SH-SY5Y (cell line): ENCODE results near the gene ODAD2.

Experiments
- GATA2 ChIP-seq: IDR thresholded peaks from 2 replicates; pipeline ENCODE4 v1.6.1; 2011; ENCODE audit warnings: mild to moderate bottlenecking, low read depth, low read length
- GATA3 ChIP-seq: IDR thresholded peaks from 2 replicates; pipeline ENCODE4 v1.6.1; 2011; ENCODE audit warnings: low read depth, mild to moderate bottlenecking, low read length, moderate library complexity

Gene ODAD2

GRCh38 chr10:27998954-27999275 lies at the start of gene ODAD2:
ODAD2 (minus strand) TSS chr10:27999079; CDS start chr10:27995142, 3,937 bp downstream.
- no peak for TF ChIP-seq GATA3
- no peak for TF ChIP-seq GATA2

GRCh38 chr10:28047061-28047460 lies 48.2 kb upstream of the ODAD2 start:
- no peak for TF ChIP-seq GATA2
- no peak for TF ChIP-seq GATA3

GRCh38 chr10:28046579-28046978 lies 47.7 kb upstream of the ODAD2 start:
- TF ChIP-seq GATA2 (no peak), GATA3 (no peak)

GRCh38 chr10:28043941-28044340 lies 45.1 kb upstream of the ODAD2 start:
- TF ChIP-seq GATA3 = no peak
- TF ChIP-seq GATA2 = no peak

- TF ChIP-seq GATA2 = no peak
- TF ChIP-seq GATA3 = no peak
Measured at GRCh38 chr10:28036587-28036986, 37.7 kb upstream of the ODAD2 start.

- TF ChIP-seq GATA2 (no peak), GATA3 (no peak)
Measured at GRCh38 chr10:28020993-28021982, 22.4 kb upstream of the ODAD2 start.

GRCh38 chr10:28020080-28020860 lies 21.4 kb upstream of the ODAD2 start:
- TF ChIP-seq GATA3 = no peak
- TF ChIP-seq GATA2 = no peak

- TF ChIP-seq GATA3 = no peak
- TF ChIP-seq GATA2 = no peak
Measured at GRCh38 chr10:28014651-28015050, 15.8 kb upstream of the ODAD2 start.

- TF ChIP-seq GATA2 = no peak
- no peak for TF ChIP-seq GATA3
Measured at GRCh38 chr10:28012990-28013515, 14.2 kb upstream of the ODAD2 start.

- no peak for TF ChIP-seq GATA2
Measured at GRCh38 chr10:28010821-28011220, 11.9 kb upstream of the ODAD2 start.

GRCh38 chr10:28008054-28008453 lies 9.2 kb upstream of the ODAD2 start:
- TF ChIP-seq GATA2 (no peak), GATA3 (no peak)

- TF ChIP-seq GATA2 = no peak
- TF ChIP-seq GATA3 = no peak
Measured at GRCh38 chr10:28001353-28001752, 2.5 kb upstream of the ODAD2 start.

- TF ChIP-seq GATA3 = no peak
- no peak for TF ChIP-seq GATA2
Measured at GRCh38 chr10:27998178-27998953, 513 bp downstream of the ODAD2 start.

- TF ChIP-seq GATA2 (no peak), GATA3 (no peak)
Measured at GRCh38 chr10:27997865-27998177, 1.1 kb downstream of the ODAD2 start.

GRCh38 chr10:27995311-27995710 lies 3.6 kb downstream of the ODAD2 start:
- TF ChIP-seq GATA3 (no peak), GATA2 (no peak)
